D721Med (cell line): ENCODE data around the gene CLEC19A.

Experiments used
- DNase-seq: peaks from one replicate; pipeline ENCODE4 v3.0.0; 2011; ENCODE audit warnings: low spot score; ENCODE audit not compliant: insufficient read length
- FAIRE-seq: peaks from 2 replicates; lab custom pipeline; 2011; peaks lifted over from hg19 to GRCh38; lab: Jason Lieb, UNC
- CTCF ChIP-seq: IDR thresholded peaks from 2 replicates; pipeline ENCODE4 v1.5.1; 2012; ENCODE audit warnings: mild to moderate bottlenecking, control low read depth; ENCODE audit not compliant: insufficient read depth; ENCODE audit errors: missing control alignments

Gene CLEC19A

GRCh38 chr16:19356024-19356952, 70.8 kb downstream of the CLEC19A start:
- TF ChIP-seq CTCF = no peak
- no peak for FAIRE-seq
- no peak for DNase-seq

GRCh38 chr16:19359556-19359955, 74.0 kb downstream of the CLEC19A start:
- FAIRE-seq = no peak
- DNase-seq = no peak
- TF ChIP-seq CTCF = no peak
